ENCODE measurements around the gene METTL13. TPM values are rescaled to one million over a fixed set of nuclear protein-coding genes. Genes with fewer than 3 reads are reported as not detected.

Gene METTL13
- total and polyA plus RNA-seq, 2 donors (not counting 1 experiment from before 2014, with no cell fraction given): 16.8 to 33.0 TPM

- Histone ChIP-seq H3K4me2 (replicated peaks; ENCODE audit: low read depth, low read length, poor library complexity, severe bottlenecking) (no peak overlapping the region), H3K27ac (ENCODE audit: low read length in 2 of 2) (no peak overlapping the region), H3K4me1 (ENCODE audit: control insufficient read depth in 2 of 2, insufficient read depth in 2 of 2, low read length in 2 of 2) (peaks cover 10 to 19% of the 10 kb centered on the region in 2 donors), H2AFZ (ENCODE audit: insufficient read depth, low read depth, low read length, poor library complexity, severe bottlenecking) (no peak overlapping the region), H4K20me1 (ENCODE audit: control insufficient read depth, insufficient read depth, low read length, poor library complexity, severe bottlenecking) (no peaks in the 10 kb centered on the region), H3K4me3 (ENCODE audit: control extremely low read depth in 1 of 5, extremely low read depth in 1 of 5, insufficient read depth in 1 of 5, low read depth in 2 of 5, low read length in 4 of 5) (no peak overlapping the region), H3K79me2 (ENCODE audit: control insufficient read depth, insufficient read depth, low read length) (no peaks in the 10 kb centered on the region), H3K36me3 (replicated peaks in 1 of 2; ENCODE audit: control extremely low read depth in 1 of 2, control insufficient read depth in 1 of 2, extremely low read depth in 1 of 2, insufficient read depth in 2 of 2, low read length in 1 of 2) (peaks cover 0 to 1% of the 10 kb centered on the region in 2 experiments), H3K27me3 (replicated peaks in 1 of 4; ENCODE audit: control extremely low read depth in 1 of 4, control insufficient read depth in 3 of 4, insufficient read depth in 4 of 4, low read length in 3 of 4) (no peaks in the 10 kb centered on the region), H3K9ac (ENCODE audit: low read length) (no peak overlapping the region), H3K9me3 (ENCODE audit: control extremely low read depth in 1 of 3, control insufficient read depth in 2 of 3, insufficient read depth in 1 of 3, low read length in 2 of 3) (no peaks in the 10 kb centered on the region)
- Mint-ChIP-seq H3K27me3 (no peaks in the 10 kb centered on the region), H3K9me3 (ENCODE audit: insufficient read depth) (no peaks in the 10 kb centered on the region), H3K27ac (no peak overlapping the region), H3K4me1 (peaks cover 26% of the 10 kb centered on the region), H3K4me3 (no peak overlapping the region)
- ChIA-PET POLR2A (no interaction called here), CTCF (interaction anchor here (4.8 to 10.1 kb wide), 2 partner anchors 182 to 200 kb away, joined by 20 to 234 read pairs; no protein-coding TSS in a partner anchor)
- DNase-seq (no peak), ATAC-seq (ENCODE audit: low read depth) (no peak)
- WGBS (ENCODE audit: insufficient coverage): no CpG with 5 or more reads among the region's 2 CpGs
- intact Hi-C loops (cut with micrococcal nuclease): loop anchor here (5.0 kb wide), 1 partner anchor 914 kb away; no protein-coding TSS in a partner anchor
- TF ChIP-seq EZH2 (IDR thresholded peaks at IDR 0.05; ENCODE audit: borderline replicate concordance, insufficient read depth, low read depth, low read length, poor library complexity, severe bottlenecking) (no peak), CTCF (IDR thresholded peaks at IDR 0.05) (no peak)
Measured at GRCh38 chr1:171803045-171803444, 21.6 kb downstream of the METTL13 start.

GRCh38 chr1:171803461-171804022 is 22.1 kb downstream of the METTL13 start:
- H3K36me3 ChIP-seq (replicated peaks in 1 of 2; ENCODE audit: control extremely low read depth in 1 of 2, control insufficient read depth in 1 of 2, extremely low read depth in 1 of 2, insufficient read depth in 2 of 2, low read length in 1 of 2): no peaks in the 10 kb centered on the region
- no peak for DNase-seq
- no peaks in the 10 kb centered on the region for H3K27me3 Mint-ChIP-seq
- intact Hi-C loops (cut with micrococcal nuclease): loop anchor here (5.0 kb wide), 1 partner anchor 914 kb away; no protein-coding TSS in a partner anchor
- no peak overlapping the region for H3K4me3 ChIP-seq (ENCODE audit: control extremely low read depth in 1 of 5, extremely low read depth in 1 of 5, insufficient read depth in 1 of 5, low read depth in 2 of 5, low read length in 4 of 5)
- CTCF ChIA-PET: interaction anchor here (4.8 to 10.1 kb wide), 2 partner anchors 181 to 199 kb away, joined by 20 to 234 read pairs; no protein-coding TSS in a partner anchor
- no peaks in the 10 kb centered on the region for H3K9me3 ChIP-seq (ENCODE audit: control extremely low read depth in 1 of 3, control insufficient read depth in 2 of 3, insufficient read depth in 1 of 3, low read length in 2 of 3)
- no peak overlapping the region for H3K27ac ChIP-seq (ENCODE audit: low read length in 2 of 2)
- no peak overlapping the region for H3K27ac Mint-ChIP-seq
- WGBS (ENCODE audit: insufficient coverage): 99% methylated on average over 14 of the region's 17 CpGs
- H2AFZ ChIP-seq (ENCODE audit: insufficient read depth, low read depth, low read length, poor library complexity, severe bottlenecking): no peak overlapping the region
- H3K27me3 ChIP-seq (replicated peaks in 1 of 4; ENCODE audit: control extremely low read depth in 1 of 4, control insufficient read depth in 3 of 4, insufficient read depth in 4 of 4, low read length in 3 of 4): no peaks in the 10 kb centered on the region
- H3K4me2 ChIP-seq (replicated peaks; ENCODE audit: low read depth, low read length, poor library complexity, severe bottlenecking): no peak overlapping the region
- H3K9me3 Mint-ChIP-seq (ENCODE audit: insufficient read depth): no peaks in the 10 kb centered on the region
- POLR2A ChIA-PET: no interaction called here
- peaks cover 10 to 19% of the 10 kb centered on the region in 2 donors for H3K4me1 ChIP-seq (ENCODE audit: control insufficient read depth in 2 of 2, insufficient read depth in 2 of 2, low read length in 2 of 2)
- no peak for TF ChIP-seq CTCF (IDR thresholded peaks at IDR 0.05)
- no peak for TF ChIP-seq EZH2 (IDR thresholded peaks at IDR 0.05; ENCODE audit: borderline replicate concordance, insufficient read depth, low read depth, low read length, poor library complexity, severe bottlenecking)
- no peaks in the 10 kb centered on the region for H4K20me1 ChIP-seq (ENCODE audit: control insufficient read depth, insufficient read depth, low read length, poor library complexity, severe bottlenecking)
- ATAC-seq (ENCODE audit: low read depth): no peak
- no peaks in the 10 kb centered on the region for H3K79me2 ChIP-seq (ENCODE audit: control insufficient read depth, insufficient read depth, low read length)
- H3K4me3 Mint-ChIP-seq: no peak overlapping the region
- no peak overlapping the region for H3K9ac ChIP-seq (ENCODE audit: low read length)
- peaks cover 26% of the 10 kb centered on the region for H3K4me1 Mint-ChIP-seq

All from B cell (primary cell).